Measurements from ENCODE around the gene SPECC1L.

The SPECC1L gene

DNA sequence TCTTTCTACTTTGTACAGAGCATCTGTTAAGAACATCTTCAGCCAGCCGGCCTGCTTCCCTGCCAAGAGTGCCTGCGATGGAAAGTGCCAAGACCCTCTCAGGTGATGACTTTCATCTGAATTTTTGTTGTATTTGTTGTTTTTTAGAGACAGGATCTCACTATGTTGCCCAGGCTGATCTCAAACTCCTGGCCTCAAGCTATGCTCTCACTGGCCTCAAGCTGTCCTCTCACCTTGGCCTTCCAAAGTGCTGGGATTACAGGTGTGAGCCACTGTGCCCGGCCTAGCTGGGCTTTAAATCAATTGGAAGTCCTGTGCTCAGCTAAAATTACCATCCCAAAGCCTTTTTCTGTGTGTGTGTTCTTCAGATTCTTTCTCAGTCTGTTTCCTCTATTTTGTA, 92.6 kb downstream of the SPECC1L start:
- DNase-seq, result no peak

DNA sequence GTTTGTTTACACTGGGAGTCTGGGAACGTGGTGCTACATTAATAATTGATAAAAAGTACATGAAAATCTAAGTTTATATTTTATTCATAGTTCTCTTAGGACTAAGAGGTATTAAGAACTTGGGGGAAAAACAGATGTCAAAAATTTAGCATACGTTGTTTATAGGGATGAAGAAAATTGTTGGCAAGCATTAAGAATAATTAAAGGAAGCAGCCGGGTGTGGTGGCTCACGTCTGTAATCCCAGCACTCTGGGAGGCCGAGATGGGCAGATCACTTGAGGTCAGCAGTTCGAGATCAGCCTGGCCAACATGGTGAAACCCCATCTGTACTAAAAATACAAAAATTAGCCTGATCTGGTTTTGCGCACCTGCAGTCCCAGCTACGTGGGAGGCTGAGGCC, 96.1 kb downstream of the SPECC1L start:
- no peak for DNase-seq

- DNase-seq, result no peak
These were observed 97.2 kb downstream of the SPECC1L start for GRCh38 chr22:24367841-24368240.

- no peak for DNase-seq
These were observed 99.8 kb downstream of the SPECC1L start for GRCh38 chr22:24370401-24370800.

- DNase-seq, result no peak
These were observed 105.4 kb downstream of the SPECC1L start for GRCh38 chr22:24376002-24376401.

DNA sequence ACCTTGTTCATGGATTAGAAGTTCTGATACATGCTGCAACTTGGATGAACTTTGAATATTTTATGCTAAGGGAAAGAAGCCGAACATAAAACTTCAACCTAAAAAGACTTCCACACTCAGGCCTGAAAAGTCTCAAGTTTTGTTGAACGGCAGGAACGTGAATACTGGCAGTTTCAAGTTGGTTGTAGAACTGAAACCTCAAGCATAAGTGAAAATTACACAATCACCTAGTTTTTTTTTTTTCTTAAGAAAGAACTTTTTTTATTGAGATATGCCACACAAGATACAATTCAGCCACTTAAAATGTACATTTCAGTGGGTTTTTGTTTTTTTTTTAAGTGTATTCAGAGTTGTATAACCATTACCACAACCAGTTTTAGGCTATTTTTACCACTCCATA, 106.0 kb downstream of the SPECC1L start:
- DNase-seq, result no peak

- DNase-seq, result no peak
These were observed 108.9 kb downstream of the SPECC1L start for GRCh38 chr22:24379536-24379935.

- DNase-seq, result no peak
These were observed 109.7 kb downstream of the SPECC1L start for GRCh38 chr22:24380220-24380904.

DNA sequence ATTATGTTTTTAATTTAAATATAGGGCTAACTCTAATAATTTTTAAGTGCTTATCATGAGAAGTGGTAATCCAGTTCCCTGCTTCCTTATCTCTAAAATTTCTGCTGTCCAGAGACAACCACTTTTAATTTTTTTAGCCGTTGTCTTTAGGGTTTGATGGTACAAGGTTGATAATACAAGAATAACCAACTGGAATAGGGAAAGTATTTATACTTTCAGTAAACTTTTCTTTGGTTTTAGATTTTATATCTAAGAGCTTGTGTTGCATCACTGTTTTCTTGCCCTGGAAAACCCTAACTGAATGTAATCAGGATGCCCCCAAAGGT, 110.2 kb downstream of the SPECC1L start:
- DNase-seq, result no peak

DNA sequence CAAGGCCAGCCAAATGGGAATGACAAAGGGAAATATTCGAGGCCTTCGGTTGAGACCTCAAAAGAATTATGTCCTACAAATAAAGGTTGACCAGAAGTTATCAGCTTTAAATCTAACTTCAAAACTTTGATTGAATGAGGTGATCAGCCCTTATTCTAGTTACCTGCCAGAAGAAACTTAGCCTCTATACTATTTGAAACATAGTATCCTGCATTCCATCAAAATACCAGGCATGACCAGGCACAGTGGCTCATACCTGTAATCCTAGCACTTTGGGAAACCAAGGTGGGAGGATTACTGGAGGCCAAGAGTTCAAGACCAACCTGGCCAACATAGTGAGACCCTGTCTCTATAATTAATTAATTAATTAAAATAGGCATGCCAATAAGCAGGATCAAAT, 112.4 kb downstream of the SPECC1L start:
- DNase-seq, result no peak

GRCh38 chr22:24384131-24384530, 113.5 kb downstream of the SPECC1L start:
- DNase-seq, result no peak

GRCh38 chr22:24386937-24387471, 116.4 kb downstream of the SPECC1L start:
- no peak for DNase-seq

DNA sequence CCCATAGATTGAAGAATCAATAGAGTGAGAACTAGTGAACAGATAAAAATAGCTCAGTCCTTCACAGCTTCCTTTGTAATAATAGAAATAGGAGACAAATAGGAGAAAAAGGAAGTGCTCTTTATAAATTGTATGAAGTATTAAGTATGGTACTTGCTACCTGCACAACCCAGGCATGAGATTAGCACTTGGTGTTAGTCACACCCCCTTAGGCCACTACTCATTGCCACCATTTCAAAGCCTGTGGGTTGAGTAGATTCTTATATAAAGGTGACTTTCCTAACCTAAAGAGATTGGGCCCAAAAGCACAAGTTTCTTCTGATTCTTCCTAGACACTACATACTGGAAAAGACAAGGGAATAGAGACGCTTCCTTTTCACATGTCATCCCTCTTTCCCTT, 119.0 kb downstream of the SPECC1L start:
- no peak for DNase-seq

DNA sequence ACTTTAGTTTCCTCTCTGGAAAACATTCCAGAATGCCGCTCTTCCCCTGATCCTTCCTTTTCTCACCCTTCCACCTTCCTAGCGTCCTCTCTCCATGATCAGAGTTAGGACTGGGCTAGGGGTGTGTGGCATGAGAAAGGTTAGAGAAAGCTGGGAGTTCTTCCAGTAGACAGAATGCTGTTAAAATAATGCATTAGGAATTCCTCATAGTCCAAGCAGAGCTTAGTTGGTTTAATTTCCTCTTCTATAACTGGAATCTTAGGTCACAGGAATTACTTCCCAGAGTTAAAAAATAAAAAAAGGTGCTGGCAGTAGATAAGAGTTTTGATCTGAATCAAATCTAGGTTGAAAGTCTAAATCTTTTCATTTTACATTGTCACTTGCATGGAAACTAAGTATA, 119.5 kb downstream of the SPECC1L start:
- DNase-seq, result no peak

DNA sequence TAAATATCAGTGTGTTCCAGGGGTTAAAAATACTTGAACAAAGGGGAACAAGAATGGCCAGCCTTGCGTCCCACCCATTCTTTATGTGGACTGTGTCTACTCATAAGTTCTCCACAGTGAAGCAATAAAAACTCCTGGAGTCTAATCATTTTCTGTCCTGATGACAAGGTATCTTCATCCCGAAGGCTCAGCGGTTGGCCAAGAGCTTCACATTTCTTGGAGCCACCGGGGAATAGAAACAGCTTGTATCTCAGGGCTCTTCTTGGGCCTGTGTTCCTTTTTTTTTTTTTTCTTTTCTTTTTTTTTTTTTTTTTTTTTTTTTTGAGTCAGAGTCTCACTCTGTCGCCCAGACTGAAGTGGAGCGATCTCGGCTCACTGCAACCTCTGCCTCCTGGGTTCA, 119.9 kb downstream of the SPECC1L start:
- no peak for DNase-seq

DNA sequence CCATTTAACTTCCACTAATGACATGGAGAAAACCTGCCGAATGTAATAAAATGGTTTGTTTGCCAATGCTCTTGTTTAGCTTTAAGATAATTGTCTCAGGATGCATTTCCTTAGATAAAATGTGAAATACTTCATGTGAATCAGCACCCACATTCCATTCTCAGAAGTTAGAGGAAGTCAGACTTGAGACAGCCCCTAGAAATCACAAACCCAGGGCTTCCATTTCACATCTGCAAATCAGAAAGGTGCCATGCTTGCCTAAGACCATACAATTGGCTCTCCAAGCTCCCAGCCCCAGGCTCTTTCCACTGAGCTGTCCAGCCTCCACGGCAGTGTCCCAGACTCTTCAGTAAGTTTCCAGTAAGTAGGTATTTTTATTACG, 121.2 kb downstream of the SPECC1L start:
- DNase-seq, result no peak

DNA sequence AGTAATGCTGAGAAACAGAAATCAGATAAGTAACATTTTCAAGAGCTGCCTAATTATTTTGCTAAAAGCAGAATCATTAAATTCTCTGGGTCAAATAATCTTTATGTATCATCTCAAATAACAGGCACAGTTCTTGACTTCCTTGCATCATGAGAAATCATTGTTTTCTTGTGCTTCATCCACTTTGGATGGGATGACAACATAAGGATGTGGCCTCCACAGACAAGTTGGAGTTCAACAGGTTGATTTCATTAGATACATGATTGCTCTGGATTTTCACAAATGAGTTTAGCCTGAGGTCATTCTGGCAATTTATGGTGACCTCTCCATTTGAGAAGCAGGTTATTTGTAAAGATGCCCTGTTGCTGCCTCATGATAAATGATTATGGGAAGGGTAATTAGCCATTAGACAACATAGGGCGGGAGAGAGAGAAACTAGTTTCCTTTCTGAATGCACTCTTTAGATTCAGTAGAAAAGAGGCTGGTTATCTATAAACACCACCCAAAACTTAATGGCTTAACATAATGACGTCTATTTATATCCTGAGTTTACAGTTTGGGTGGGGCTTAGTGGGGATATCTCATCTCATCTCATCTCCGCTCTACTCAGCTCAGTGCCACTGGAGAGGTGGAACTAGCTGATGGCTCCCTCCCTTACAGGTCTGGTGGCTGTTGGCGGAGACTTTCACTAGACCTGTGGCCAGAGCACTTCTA, 121.7 kb downstream of the SPECC1L start:
- DNase-seq, result no peak

GRCh38 chr22:24393012-24393559, 122.5 kb downstream of the SPECC1L start:
- no peak for DNase-seq

DNA sequence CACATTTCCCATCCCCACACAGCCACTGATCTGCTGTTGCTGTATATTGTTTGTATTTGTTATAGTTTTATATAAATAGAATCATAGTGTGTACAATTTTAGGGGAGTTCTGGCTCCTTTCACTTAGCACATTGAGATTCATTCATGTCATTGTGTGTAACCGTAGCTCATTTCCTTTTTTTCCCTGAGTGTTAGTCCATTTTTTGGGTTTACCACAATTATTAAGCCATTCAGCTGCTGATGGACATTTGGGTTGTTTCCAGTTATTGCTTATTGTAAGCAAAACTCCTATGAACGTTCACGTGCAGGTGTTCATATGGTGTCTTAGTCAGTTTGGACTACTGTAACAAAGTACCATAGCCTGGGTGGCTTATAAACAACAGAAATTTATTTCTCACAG, 123.2 kb downstream of the SPECC1L start:
- no peak for DNase-seq

GRCh38 chr22:24394254-24394653, 123.6 kb downstream of the SPECC1L start:
- DNase-seq, result no peak

- no peak for DNase-seq
These were observed 127.8 kb downstream of the SPECC1L start for GRCh38 chr22:24398409-24398808.

DNA sequence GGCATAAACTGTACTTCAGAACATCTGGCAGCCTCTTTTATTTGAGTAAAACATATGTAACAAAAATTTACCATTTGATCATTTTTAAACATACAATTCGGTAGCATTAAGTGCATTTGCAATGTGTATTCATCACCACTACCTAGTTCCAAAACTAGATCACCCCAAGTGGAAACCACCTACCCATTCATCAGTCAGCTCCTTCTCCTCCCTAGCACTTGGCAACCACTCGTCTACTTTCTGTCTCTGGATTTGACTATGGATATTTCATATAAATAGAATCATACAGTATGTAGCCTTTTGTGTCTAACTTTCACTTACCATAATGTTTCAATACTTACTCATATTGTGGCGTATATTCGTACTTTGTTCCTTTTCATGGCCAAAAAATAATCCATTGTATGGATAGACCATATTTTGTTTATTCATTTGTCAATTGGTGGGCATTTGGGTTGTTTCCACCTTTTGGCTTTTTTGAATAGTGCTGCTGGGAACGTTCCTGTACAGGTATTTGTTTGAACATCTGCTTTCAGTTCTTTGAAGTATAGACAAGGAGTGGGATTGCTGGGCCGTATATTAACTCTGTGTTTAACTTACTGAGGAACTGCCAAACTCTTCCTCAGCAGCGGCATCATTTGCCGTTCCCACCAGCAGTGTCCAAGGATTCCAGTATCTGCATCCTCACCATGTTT, 129.5 kb downstream of the SPECC1L start:
- no peak for DNase-seq

- no peak for DNase-seq
These were observed 130.3 kb downstream of the SPECC1L start for GRCh38 chr22:24400726-24401596.

Data from NCI-H187 treated with DMSO at 0.1 percent for 48 hours (cell line).